SJSA1 (cell line): ENCODE data around the gene PRIM2. TPM values are rescaled to one million over a fixed set of nuclear protein-coding genes. Genes with fewer than 3 reads are reported as not detected.
A peak's percentile ranks its signal among the peaks of the same experiment; 100 is the strongest.
"Not testable (repeated sequence)": the region's sequence is repeated elsewhere in the genome, so short reads cannot be mapped to it uniquely, and the experiment has no call there.

Experiments used
- DNase-seq, 2 experiments: peaks; one replicate each; pipeline ENCODE4 v3.0.0-alpha.2; 2015 to 2020; ENCODE audit warnings: low spot score in 2 of 2, low read depth in 1 of 2
- H3K27ac ChIP-seq: fragments of 250-450 bp; sonication (Bioruptor Pico); 2 replicates; pipeline ENCODE4 v1.5.1; 2020; ENCODE audit warnings: mild to moderate bottlenecking, moderate library complexity
- H3K27me3 ChIP-seq: fragments of 250-450 bp; sonication (Bioruptor Pico); replicated peaks from 2 replicates; pipeline ENCODE4 v1.5.1; 2020; ENCODE audit warnings: mild to moderate bottlenecking, moderate library complexity
- H3K36me3 ChIP-seq: fragments of 250-450 bp; sonication (Bioruptor Pico); 2 replicates; pipeline ENCODE4 v1.5.1; 2020; ENCODE audit warnings: mild to moderate bottlenecking
- H3K4me1 ChIP-seq: fragments of 250-450 bp; sonication (Bioruptor Pico); replicated peaks from 2 replicates; pipeline ENCODE4 v1.6.1; 2021; ENCODE audit warnings: mild to moderate bottlenecking
- H3K4me3 ChIP-seq: fragments of 250-450 bp; sonication (Bioruptor Pico); 2 replicates; pipeline ENCODE4 v1.5.1; 2020; ENCODE audit warnings: mild to moderate bottlenecking
- H3K9me3 ChIP-seq: fragments of 250-450 bp; sonication (Bioruptor Pico); replicated peaks from 2 replicates; pipeline ENCODE4 v1.5.1; 2020; ENCODE audit warnings: mild to moderate bottlenecking
- total RNA-seq: library from RNA; depleted of rRNA; stranded (reverse); fragments of >200 nt; shearing (Covaris generic); gene quantifications from 2 replicates; pipeline ENCODE4 v1.2.3, GENCODE V29; 2014

The PRIM2 gene
- total RNA-seq, 1 experiment from 2014 or later: 58.0 TPM

DNA sequence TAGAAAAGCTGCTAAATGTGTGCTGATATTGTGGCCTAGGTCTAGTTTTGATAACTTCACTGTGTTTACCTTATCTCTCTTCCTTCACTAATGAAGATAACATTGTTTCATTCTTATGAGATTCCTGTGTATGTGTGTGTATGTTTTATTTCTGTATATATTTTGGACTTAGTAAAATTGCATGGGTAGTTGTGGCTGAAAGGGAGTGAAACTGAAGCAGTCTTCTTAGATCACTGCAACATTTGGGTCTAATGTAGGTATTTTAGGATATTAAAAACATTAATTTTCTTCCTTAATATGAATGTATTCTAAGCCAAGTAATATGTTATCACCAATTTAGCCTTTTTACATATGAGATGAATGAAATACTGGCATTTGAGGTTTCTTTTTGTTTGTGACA, 114.3 kb downstream of the PRIM2 start:
- H3K27me3 ChIP-seq, H3K4me3 ChIP-seq: not testable (repeated sequence)
- 0 out of 2 replicates have a peak overlapping the region, but pooled peaks have one; percentile 8 for H3K27ac ChIP-seq

DNA sequence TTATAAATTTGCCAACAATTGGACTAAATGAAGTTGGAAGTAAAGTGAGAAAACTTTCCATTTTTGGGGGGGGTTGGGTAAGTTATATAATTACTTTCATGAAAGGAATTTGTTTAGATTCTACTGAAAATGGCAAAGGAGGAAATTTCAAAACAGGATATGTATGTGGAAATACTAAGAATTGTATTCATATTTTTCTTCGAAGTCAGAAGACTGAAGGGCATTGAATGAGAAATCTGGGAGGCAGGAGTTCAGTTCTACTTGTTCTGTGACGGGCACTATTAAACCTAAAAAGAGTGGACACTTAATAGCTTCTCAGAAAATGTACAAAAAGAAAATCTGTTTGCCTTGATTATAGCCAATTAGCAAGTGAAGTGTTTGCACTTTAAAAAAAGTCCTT, 114.7 kb downstream of the PRIM2 start:
- 0 out of 2 replicates have a peak overlapping the region, but pooled peaks have one; percentile 21 for H3K27ac ChIP-seq
- H3K9me3 ChIP-seq: no peaks in the 10 kb centered on the region
- H3K4me3 ChIP-seq: no peak overlapping the region
- peak in 1 of 2 experiments; percentile 13 for DNase-seq
- 0 out of 2 replicates have a peak, but pooled peaks cover 4% of the 10 kb centered on the region for H3K36me3 ChIP-seq
- H3K4me1 ChIP-seq: peaks cover 16% of the 10 kb centered on the region
- no peaks in the 10 kb centered on the region for H3K27me3 ChIP-seq

More for the DNA sequence above, 114.3 kb downstream of the PRIM2 start:
- peaks cover 16% of the 10 kb centered on the region for H3K4me1 ChIP-seq
- H3K9me3 ChIP-seq, H3K36me3 ChIP-seq, DNase-seq: not testable (repeated sequence)

DNA sequence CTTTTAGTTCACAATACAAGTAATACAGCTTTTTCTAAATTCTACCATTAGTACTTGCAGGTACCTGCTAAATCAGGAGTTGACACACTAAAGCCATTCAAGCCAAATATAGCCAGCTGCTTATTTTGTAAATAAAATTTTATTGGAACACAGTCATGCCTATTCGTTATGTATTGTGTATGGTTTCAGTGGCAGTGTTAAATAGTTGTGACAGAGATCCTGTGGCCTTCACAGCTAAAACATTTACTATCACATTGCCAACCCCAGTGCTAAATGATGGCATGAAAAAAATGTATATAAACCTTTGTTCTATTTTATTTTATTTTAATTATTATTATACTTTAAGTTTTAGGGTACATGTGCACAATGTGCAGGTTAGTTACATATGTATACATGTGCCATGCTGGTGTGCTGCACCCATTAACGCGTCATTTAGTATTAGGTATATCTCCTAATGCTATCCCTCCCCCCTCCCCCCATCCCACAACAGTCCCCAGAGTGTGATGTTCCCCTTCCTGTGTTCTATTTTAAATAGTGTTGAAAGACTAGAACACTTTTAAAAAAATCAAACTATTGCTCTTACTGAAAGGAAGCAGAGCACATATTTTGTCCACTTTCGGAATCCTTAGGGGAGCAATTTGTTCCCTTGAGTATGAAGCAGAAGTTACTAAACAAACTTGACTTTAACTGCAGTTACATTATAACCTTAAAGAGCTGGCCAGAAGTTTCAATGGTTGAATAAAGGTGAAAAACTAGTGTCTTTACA, 115.7 kb downstream of the PRIM2 start:
- H3K9me3 ChIP-seq: no peaks in the 10 kb centered on the region
- no peaks in the 10 kb centered on the region for H3K27me3 ChIP-seq
- 0 out of 2 replicates have a peak, but pooled peaks cover 4% of the 10 kb centered on the region for H3K36me3 ChIP-seq
- peak overlapping the region; percentile 21; the same call in 1 of the 2 replicates for H3K27ac ChIP-seq
- H3K4me1 ChIP-seq: peaks cover 16% of the 10 kb centered on the region
- H3K4me3 ChIP-seq: no peak overlapping the region
- DNase-seq: no peak

DNA sequence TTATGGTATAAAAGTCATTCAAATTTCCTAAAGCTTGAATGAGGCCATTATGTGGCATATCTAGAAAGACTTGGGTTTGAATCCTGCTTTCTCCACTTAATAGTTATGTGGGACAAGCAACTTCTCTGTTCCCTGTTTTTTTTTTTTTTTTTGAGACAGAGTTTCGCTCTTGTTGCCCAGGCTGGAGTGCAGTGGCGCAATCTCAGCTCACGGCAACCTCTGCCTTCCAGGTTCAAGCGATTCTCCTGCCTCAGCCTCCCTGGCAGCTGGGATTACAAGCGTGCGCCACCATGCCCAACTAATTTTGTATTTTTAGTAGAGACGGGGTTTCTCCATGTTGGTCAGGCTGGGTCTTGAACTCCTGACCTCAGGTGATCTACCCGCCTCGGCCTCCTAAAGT, 116.4 kb downstream of the PRIM2 start:
- H3K4me1 ChIP-seq: peaks cover 16% of the 10 kb centered on the region
- H3K36me3 ChIP-seq, H3K27me3 ChIP-seq, DNase-seq, H3K27ac ChIP-seq, H3K4me3 ChIP-seq, H3K9me3 ChIP-seq: not testable (repeated sequence)

- Histone ChIP-seq H3K36me3 (0 out of 2 replicates have a peak, but pooled peaks cover 4% of the 10 kb centered on the region), H3K27me3 (no peaks in the 10 kb centered on the region), H3K9me3 (no peaks in the 10 kb centered on the region), H3K4me3 (no peak overlapping the region), H3K4me1 (peaks cover 16% of the 10 kb centered on the region), H3K27ac (no peak overlapping the region)
- DNase-seq: no peak
These were observed 117.5 kb downstream of the PRIM2 start for GRCh38 chr6:57434944-57435343.

DNA sequence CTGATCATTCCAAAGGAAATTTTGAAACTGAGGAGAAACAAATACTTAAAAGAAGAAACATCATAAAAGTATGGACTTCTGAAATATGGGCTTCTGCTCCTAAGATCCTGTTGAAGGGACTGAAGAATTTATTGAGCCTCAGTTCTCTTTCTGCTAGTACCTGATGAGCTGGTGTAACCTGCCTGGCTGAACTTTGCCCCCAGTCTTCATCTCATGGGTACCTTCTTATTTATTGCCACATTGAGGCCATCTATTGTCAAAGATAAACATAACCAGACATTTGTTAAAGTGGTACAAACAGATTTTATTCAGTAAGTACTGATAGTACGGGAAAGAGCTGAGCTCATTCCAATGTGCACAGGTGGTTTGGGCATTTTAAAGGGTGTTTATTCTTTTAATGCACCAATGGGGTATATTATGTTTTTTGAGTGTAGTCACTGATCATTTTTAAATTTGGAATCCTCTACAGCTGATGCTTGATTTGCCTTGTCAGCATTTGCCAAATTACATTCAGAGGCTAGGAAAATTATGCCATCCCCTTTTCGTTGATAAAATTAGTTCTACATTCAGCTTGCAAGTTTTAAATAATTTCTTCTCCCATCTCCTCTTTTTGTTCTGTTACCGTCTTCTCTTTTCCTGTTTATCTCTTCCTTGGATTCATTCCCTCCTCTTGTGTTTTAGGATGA, 118.2 kb downstream of the PRIM2 start:
- Histone ChIP-seq H3K27ac (no peak overlapping the region), H3K9me3 (no peaks in the 10 kb centered on the region), H3K36me3 (0 out of 2 replicates have a peak, but pooled peaks cover 4% of the 10 kb centered on the region), H3K4me1 (peaks cover 16% of the 10 kb centered on the region), H3K4me3 (no peak overlapping the region), H3K27me3 (no peaks in the 10 kb centered on the region)
- DNase-seq: no peak

DNA sequence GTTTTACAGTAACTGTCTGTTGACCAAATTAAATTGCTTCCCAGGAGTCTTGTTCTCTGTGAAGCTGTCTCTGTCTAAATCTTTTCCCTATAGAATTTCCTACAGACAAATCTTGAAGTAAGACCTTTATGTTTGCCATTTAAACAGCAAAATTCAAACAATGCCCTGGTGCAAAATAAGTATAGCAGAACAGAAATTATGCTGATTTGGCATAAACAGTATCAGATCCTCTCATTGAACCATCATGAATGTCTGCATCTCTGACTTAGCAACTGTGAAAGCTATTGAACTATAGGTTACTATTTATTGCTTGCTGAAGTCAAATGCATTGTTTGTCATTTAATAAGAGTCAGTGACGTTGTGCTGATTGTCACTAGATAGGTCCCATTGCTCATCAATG, 123.3 kb downstream of the PRIM2 start:
- H3K4me3 ChIP-seq, H3K27ac ChIP-seq, H3K4me1 ChIP-seq, H3K27me3 ChIP-seq, H3K9me3 ChIP-seq, H3K36me3 ChIP-seq, DNase-seq: not testable (repeated sequence)

GRCh38 chr6:57442133-57442532, 124.7 kb downstream of the PRIM2 start:
- not testable (repeated sequence) for H3K4me3 ChIP-seq, H3K36me3 ChIP-seq, DNase-seq, H3K9me3 ChIP-seq, H3K4me1 ChIP-seq, H3K27ac ChIP-seq, H3K27me3 ChIP-seq

GRCh38 chr6:57443181-57443580, 125.8 kb downstream of the PRIM2 start:
- not testable (repeated sequence) for H3K36me3 ChIP-seq, H3K9me3 ChIP-seq, DNase-seq, H3K4me1 ChIP-seq, H3K27ac ChIP-seq, H3K4me3 ChIP-seq, H3K27me3 ChIP-seq

- H3K27ac ChIP-seq, H3K9me3 ChIP-seq, H3K27me3 ChIP-seq, H3K36me3 ChIP-seq, H3K4me3 ChIP-seq, DNase-seq, H3K4me1 ChIP-seq: not testable (repeated sequence)
These were observed 127.4 kb downstream of the PRIM2 start for GRCh38 chr6:57444787-57445186.

GRCh38 chr6:57445379-57445778, 127.9 kb downstream of the PRIM2 start:
- not testable (repeated sequence) for H3K27me3 ChIP-seq, H3K36me3 ChIP-seq, DNase-seq, H3K27ac ChIP-seq, H3K4me1 ChIP-seq, H3K4me3 ChIP-seq, H3K9me3 ChIP-seq

- not testable (repeated sequence) for H3K27me3 ChIP-seq, H3K4me3 ChIP-seq, H3K4me1 ChIP-seq, H3K36me3 ChIP-seq, DNase-seq, H3K9me3 ChIP-seq, H3K27ac ChIP-seq
These were observed 128.5 kb downstream of the PRIM2 start for GRCh38 chr6:57445790-57446468.

DNA sequence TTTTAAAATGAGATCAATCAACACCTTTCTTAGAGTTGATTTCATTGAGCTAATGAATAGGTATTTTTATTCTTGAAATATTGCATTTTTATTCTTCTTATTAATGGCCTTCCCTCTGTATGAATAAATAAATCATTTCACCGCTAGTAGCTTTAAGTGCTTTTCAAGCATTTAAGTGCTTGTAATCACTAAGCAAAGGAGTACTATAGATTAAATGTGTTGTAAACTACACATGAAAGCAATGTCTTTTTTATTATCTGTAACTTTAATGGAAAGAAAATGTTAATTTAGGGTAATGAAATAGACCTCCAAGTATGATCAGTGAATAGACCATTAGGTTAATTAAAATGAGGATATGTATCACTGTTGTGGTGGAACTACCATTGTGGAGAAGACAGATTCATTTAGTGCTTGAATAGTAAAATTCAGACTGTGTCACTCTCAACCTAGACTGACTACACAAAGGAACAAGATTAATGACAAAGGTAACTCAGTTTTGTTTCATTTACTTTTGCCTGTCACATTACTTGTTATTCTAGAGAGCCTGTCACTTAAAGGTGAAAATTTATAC, 132.2 kb downstream of the PRIM2 start:
- H3K4me1 ChIP-seq, H3K4me3 ChIP-seq, H3K36me3 ChIP-seq, H3K9me3 ChIP-seq, H3K27ac ChIP-seq, DNase-seq, H3K27me3 ChIP-seq: not testable (repeated sequence)

DNA sequence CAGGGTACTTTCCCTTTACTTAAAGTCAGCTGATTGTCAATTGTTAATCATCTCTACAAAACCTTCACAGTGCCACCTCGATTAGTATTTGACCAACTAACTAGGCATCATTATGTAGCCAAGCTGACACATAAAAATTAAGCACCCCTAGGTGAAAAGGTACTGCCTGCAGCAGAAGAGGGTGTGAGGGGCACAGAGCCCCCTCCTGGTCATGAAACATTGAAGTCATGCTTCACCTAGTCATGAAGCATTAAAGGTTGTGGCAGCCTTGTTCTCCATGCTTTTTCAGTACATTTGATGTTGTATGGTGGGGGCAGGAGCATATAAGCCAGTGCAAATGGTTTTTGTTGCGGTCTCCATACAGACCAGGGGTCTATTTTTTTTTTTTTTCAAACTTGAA, 142.4 kb downstream of the PRIM2 start:
- not testable (repeated sequence) for H3K36me3 ChIP-seq, DNase-seq, H3K9me3 ChIP-seq, H3K27ac ChIP-seq, H3K27me3 ChIP-seq, H3K4me3 ChIP-seq, H3K4me1 ChIP-seq
